ENCODE results near the gene PTTG1.

GRCh38 chr5:160464466-160464797 is 42.8 kb downstream of the PTTG1 start:
- TF ChIP-seq POLR2AphosphoS5 (IDR thresholded peaks at IDR 0.05; ENCODE audit: low read depth, low read length) (no peak), POLR2A (IDR thresholded peaks at IDR 0.05; ENCODE audit: low read depth, low read length) (no peak)

All from GM12891 (cell line).